Fibroblast of skin of abdomen (primary cell): ENCODE measurements around the gene DGCR6.
"Not testable (repeated sequence)": the region's sequence is repeated elsewhere in the genome, so short reads cannot be mapped to it uniquely, and the experiment has no call there.

ENCODE experiments used
- DNase-seq: peaks from one replicate; pipeline ENCODE4 v3.0.0-alpha.2; 2013

DGCR6 gene

GRCh38 chr22:18931905-18932652 is 26.0 kb downstream of the DGCR6 start:
- no peak for DNase-seq

- no peak for DNase-seq
Measured at GRCh38 chr22:18933914-18934313, 27.8 kb downstream of the DGCR6 start.

GRCh38 chr22:18934688-18935087 is 28.6 kb downstream of the DGCR6 start:
- DNase-seq, result not testable (repeated sequence)

- no peak for DNase-seq
Measured at GRCh38 chr22:18935889-18936529, 29.9 kb downstream of the DGCR6 start, which contains the start of gene PRODH. PRODH (minus strand) TSS chr22:18936293; CDS start chr22:18936287, 6 bp downstream.

- DNase-seq, result not testable (repeated sequence)
Measured at GRCh38 chr22:18938691-18939090, 32.6 kb downstream of the DGCR6 start.

GRCh38 chr22:18947105-18947504 is 41.0 kb downstream of the DGCR6 start:
- DNase-seq, result not testable (repeated sequence)

GRCh38 chr22:18947905-18948304 is 41.8 kb downstream of the DGCR6 start:
- DNase-seq, result no peak

GRCh38 chr22:18950141-18950540 is 44.0 kb downstream of the DGCR6 start:
- DNase-seq, result no peak

- no peak for DNase-seq
Measured at GRCh38 chr22:18952022-18952421, 45.9 kb downstream of the DGCR6 start.

- DNase-seq, result not testable (repeated sequence)
Measured at GRCh38 chr22:18953128-18953527, 47.0 kb downstream of the DGCR6 start.

- peak; percentile 35 for DNase-seq
Measured at GRCh38 chr22:18954303-18954989, 48.3 kb downstream of the DGCR6 start.

GRCh38 chr22:18954990-18955571 is 49.0 kb downstream of the DGCR6 start:
- DNase-seq, result no peak

GRCh38 chr22:18955696-18956095 is 49.6 kb downstream of the DGCR6 start:
- no peak for DNase-seq

GRCh38 chr22:18956121-18956895 is 50.2 kb downstream of the DGCR6 start:
- not testable (repeated sequence) for DNase-seq

GRCh38 chr22:18956956-18957355 is 50.8 kb downstream of the DGCR6 start:
- not testable (repeated sequence) for DNase-seq

GRCh38 chr22:18957621-18958320 is 51.7 kb downstream of the DGCR6 start:
- DNase-seq, result not testable (repeated sequence)

- not testable (repeated sequence) for DNase-seq
Measured at GRCh38 chr22:18958321-18958705, 52.2 kb downstream of the DGCR6 start.

GRCh38 chr22:18958738-18959137 is 52.6 kb downstream of the DGCR6 start:
- peak; percentile 26 for DNase-seq

- not testable (repeated sequence) for DNase-seq
Measured at GRCh38 chr22:18959266-18959665, 53.1 kb downstream of the DGCR6 start.

- not testable (repeated sequence) for DNase-seq
Measured at GRCh38 chr22:18959741-18960140, 53.6 kb downstream of the DGCR6 start.

GRCh38 chr22:18960166-18960820 is 54.2 kb downstream of the DGCR6 start:
- DNase-seq, result not testable (repeated sequence)
